HG03097 (cell line): ENCODE data around the gene TPX2.

Source experiments
- ATAC-seq: cut with Tn5 transposase; IDR thresholded peaks from one replicate; pipeline ENCODE4 v1.9.1; 2021; ENCODE audit not compliant: unreplicated experiment, low FRiP score

TPX2 gene

GRCh38 chr20:31738729-31739549 is at the start of gene TPX2:
Gene TPX2, plus strand, starts transcription at chr20:31739290. Its CDS starts 18,187 bp downstream, at chr20:31757477.
- ATAC-seq = peak; percentile 95

- ATAC-seq = no peak
These were observed 48.9 kb upstream of the TPX2 start for GRCh38 chr20:31690124-31690666.

GRCh38 chr20:31691646-31692275 is 47.3 kb upstream of the TPX2 start:
- no peak for ATAC-seq

- ATAC-seq = no peak
These were observed 45.7 kb upstream of the TPX2 start for GRCh38 chr20:31693402-31693801.

- ATAC-seq = no peak
These were observed 45.0 kb upstream of the TPX2 start for GRCh38 chr20:31693987-31694661.

- ATAC-seq = no peak
These were observed 44.1 kb upstream of the TPX2 start for GRCh38 chr20:31694842-31695593.

GRCh38 chr20:31695849-31696804 is 43.0 kb upstream of the TPX2 start:
- no peak for ATAC-seq

- no peak for ATAC-seq
These were observed 40.8 kb upstream of the TPX2 start for GRCh38 chr20:31698243-31698802.

- peak; percentile 79 for ATAC-seq
These were observed 40.0 kb upstream of the TPX2 start for GRCh38 chr20:31698803-31699718.

GRCh38 chr20:31699801-31700728 is 39.0 kb upstream of the TPX2 start:
- ATAC-seq = no peak

- ATAC-seq = no peak
These were observed 38.3 kb upstream of the TPX2 start for GRCh38 chr20:31700747-31701146.

- ATAC-seq = no peak
These were observed 37.5 kb upstream of the TPX2 start for GRCh38 chr20:31701591-31701990.

- ATAC-seq = no peak
These were observed 34.6 kb upstream of the TPX2 start for GRCh38 chr20:31704225-31705119.

- no peak for ATAC-seq
These were observed 33.9 kb upstream of the TPX2 start for GRCh38 chr20:31705191-31705590.

- ATAC-seq = peak; percentile 87
These were observed 33.2 kb upstream of the TPX2 start for GRCh38 chr20:31705598-31706597.
